ENCODE data around the gene CNNM2. TPM values are rescaled to one million over a fixed set of nuclear protein-coding genes. Genes with fewer than 3 reads are reported as not detected.
"Not testable (repeated sequence)": the region's sequence is repeated elsewhere in the genome, so short reads cannot be mapped to it uniquely, and the experiment has no call there.

Gene CNNM2
- polyA plus RNA-seq, 2 donors = 0.88 to 1.1 TPM

DNA sequence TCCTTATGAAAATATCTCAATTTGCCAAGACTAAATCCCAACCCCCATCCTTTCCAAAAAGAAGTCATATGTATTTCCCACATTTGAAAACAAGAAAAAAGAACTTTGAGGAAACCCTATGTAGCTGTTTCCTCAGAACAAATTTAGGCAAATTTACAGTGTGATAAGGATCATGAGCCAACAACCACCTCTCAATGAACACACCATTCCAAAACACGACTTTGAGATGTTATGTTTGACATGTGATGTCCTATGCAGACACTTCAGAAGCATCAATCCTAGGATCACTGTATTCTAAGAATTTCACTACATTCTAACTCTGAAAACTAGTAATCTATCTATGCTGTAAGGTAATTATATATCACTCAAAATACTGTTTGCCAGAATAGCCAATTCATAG lies 212.8 kb downstream of the CNNM2 start:
- Histone ChIP-seq H3K4me1 (ENCODE audit: control insufficient read depth in 2 of 2, insufficient read depth in 2 of 2, low read length in 1 of 2) (no peaks in the 10 kb centered on the region), H3K27ac (ENCODE audit: low read depth in 2 of 2, low read length in 1 of 2) (no peak overlapping the region), H3K9me3 (ENCODE audit: control insufficient read depth in 2 of 2, insufficient read depth in 1 of 2, low read depth in 1 of 2, low read length in 1 of 2) (no peaks in the 10 kb centered on the region), H3K36me3 (ENCODE audit: control insufficient read depth in 2 of 2, insufficient read depth in 2 of 2, low read length in 1 of 2) (peaks cover 0 to 6% of the 10 kb centered on the region in 2 donors), H3K4me3 (ENCODE audit: low read depth in 1 of 2, low read length in 2 of 2) (no peak overlapping the region), H3K27me3 (ENCODE audit: control insufficient read depth in 1 of 2, insufficient read depth in 2 of 2, low read length in 2 of 2) (no peaks in the 10 kb centered on the region)
- WGBS, 2 donors = 71 to 73% methylated on average over 1 of the region's 1 CpG

DNA sequence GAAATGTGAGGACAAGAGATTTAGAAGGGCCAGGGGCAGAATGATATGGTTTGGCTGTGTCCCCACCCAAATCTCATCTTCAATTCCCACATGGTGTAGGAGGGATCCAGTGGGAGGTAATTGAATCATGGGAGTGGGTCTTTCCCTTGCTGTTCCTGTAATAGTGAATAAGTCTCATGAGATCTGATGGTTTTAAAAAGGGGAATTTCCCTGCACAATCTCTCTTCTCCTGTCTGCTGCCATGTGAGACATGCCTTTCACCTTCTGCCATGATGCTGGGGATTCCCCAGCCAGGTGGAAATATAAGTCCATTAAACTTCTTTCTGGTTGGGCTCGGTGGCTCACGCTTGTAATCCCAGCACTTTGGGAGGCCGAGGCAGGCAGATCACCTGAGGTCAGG lies 217.1 kb downstream of the CNNM2 start:
- peaks cover 0 to 12% of the 10 kb centered on the region in 2 donors for H3K36me3 ChIP-seq (ENCODE audit: control insufficient read depth in 2 of 2, insufficient read depth in 2 of 2, low read length in 1 of 2)
- WGBS, 2 donors = 88 to 89% methylated on average over 3 of the region's 3 CpGs
- not testable (repeated sequence) for H3K4me3 ChIP-seq (ENCODE audit: low read depth in 1 of 2, low read length in 2 of 2); H3K9me3 ChIP-seq (ENCODE audit: control insufficient read depth in 2 of 2, insufficient read depth in 1 of 2, low read depth in 1 of 2, low read length in 1 of 2); H3K27ac ChIP-seq (ENCODE audit: low read depth in 2 of 2, low read length in 1 of 2); H3K4me1 ChIP-seq (ENCODE audit: control insufficient read depth in 2 of 2, insufficient read depth in 2 of 2, low read length in 1 of 2); H3K27me3 ChIP-seq (ENCODE audit: control insufficient read depth in 1 of 2, insufficient read depth in 2 of 2, low read length in 2 of 2)

DNA sequence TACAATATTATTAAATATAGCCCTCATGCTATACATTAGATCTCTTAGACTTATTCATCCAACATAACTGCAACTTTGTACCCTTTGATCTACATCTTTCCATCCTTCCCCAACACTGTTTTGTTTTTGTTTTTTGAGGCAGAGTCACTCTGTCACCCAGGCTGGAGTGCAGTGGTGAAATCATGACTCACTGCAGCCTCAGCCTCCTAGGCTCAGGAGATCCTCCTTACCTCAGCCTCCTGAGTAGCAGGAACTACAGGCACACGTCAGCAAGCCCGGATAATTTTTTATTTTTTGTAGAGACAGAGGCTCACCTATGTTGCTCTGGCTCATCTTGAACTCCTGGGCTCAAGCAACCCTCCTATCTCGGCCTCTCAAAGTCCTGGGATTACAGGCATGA lies 221.7 kb downstream of the CNNM2 start:
- H3K9me3 ChIP-seq (ENCODE audit: control insufficient read depth in 2 of 2, insufficient read depth in 1 of 2, low read depth in 1 of 2, low read length in 1 of 2) = no peaks in the 10 kb centered on the region
- 93 to 95% methylated on average over 3 of the region's 3 CpGs for WGBS, 2 donors
- H3K4me1 ChIP-seq (ENCODE audit: control insufficient read depth in 2 of 2, insufficient read depth in 2 of 2, low read length in 1 of 2) = no peaks in the 10 kb centered on the region
- no peak overlapping the region for H3K4me3 ChIP-seq (ENCODE audit: low read depth in 1 of 2, low read length in 2 of 2)
- peaks cover 0 to 9% of the 10 kb centered on the region in 2 donors for H3K36me3 ChIP-seq (ENCODE audit: control insufficient read depth in 2 of 2, insufficient read depth in 2 of 2, low read length in 1 of 2)
- H3K27ac ChIP-seq (ENCODE audit: low read depth in 2 of 2, low read length in 1 of 2) = no peak overlapping the region
- no peaks in the 10 kb centered on the region for H3K27me3 ChIP-seq (ENCODE audit: control insufficient read depth in 1 of 2, insufficient read depth in 2 of 2, low read length in 2 of 2)

Other genes with a start within 250 kb of the CNNM2 start
- 1 to 10 TPM; 2.2 to 4.6 TPM for gene ARL3, start 203.9 kb upstream of the CNNM2 start, polyA plus RNA-seq
- 1 to 10 TPM; 3.5 to 5.7 TPM for gene SFXN2, start 203.7 kb upstream of the CNNM2 start, polyA plus RNA-seq
- 10 to 100 TPM; 13.4 to 17.1 TPM for gene WBP1L, start 174.3 kb upstream of the CNNM2 start, polyA plus RNA-seq
- gene CYP17A1, start 80.9 kb upstream of the CNNM2 start, polyA plus RNA-seq = under 1 TPM in 1 of 2 donors, not detected in 1; 0.71 TPM
- 10 to 100 TPM; 12.3 to 14.5 TPM for gene BORCS7, start 64.0 kb upstream of the CNNM2 start, polyA plus RNA-seq
- 1 to 10 TPM; 2.0 to 2.8 TPM for gene AS3MT, start 48.8 kb upstream of the CNNM2 start, polyA plus RNA-seq

All from esophagus (tissue), 2 donors.